Loucy (cell line): Measurements from ENCODE around the gene ARHGAP6.

Experiments
- H2AFZ ChIP-seq: fragments of 200-600 bp; sonication (generic); 2 replicates; pipeline ENCODE4 v1.6.0; 2016; ENCODE audit warnings: antibody characterized with exemption, mild to moderate bottlenecking, low read length, moderate library complexity
- H3F3A ChIP-seq: fragments of 200-600 bp; 2 replicates; pipeline ENCODE4 v1.6.0; 2016; ENCODE audit warnings: antibody characterized with exemption, low read depth, mild to moderate bottlenecking
- H3K27me3 ChIP-seq: fragments of 200-600 bp; sonication (generic); 2 replicates; pipeline ENCODE4 v1.6.1; 2014; ENCODE audit warnings: low read length, mild to moderate bottlenecking; ENCODE audit not compliant: insufficient read depth, poor library complexity, severe bottlenecking
- H3K36me3 ChIP-seq: fragments of 200-600 bp; sonication (generic); 2 replicates; pipeline ENCODE4 v1.6.1; 2016; ENCODE audit warnings: low read length; ENCODE audit not compliant: insufficient read depth
- H3K4me1 ChIP-seq: fragments of 200-600 bp; sonication (generic); 2 replicates; pipeline ENCODE4 v1.5.1; 2014; ENCODE audit warnings: low read length, mild to moderate bottlenecking; ENCODE audit not compliant: insufficient read depth, poor library complexity, severe bottlenecking
- H3K4me2 ChIP-seq: fragments of 200-600 bp; sonication (generic); 2 replicates; pipeline ENCODE4 v1.6.0; 2014; ENCODE audit warnings: antibody characterized with exemption, low read length, low read depth, mild to moderate bottlenecking; ENCODE audit not compliant: poor library complexity, severe bottlenecking
- H3K4me3 ChIP-seq: fragments of 200-600 bp; sonication (generic); 2 replicates; pipeline ENCODE4 v1.5.1; 2014; ENCODE audit warnings: low read length, mild to moderate bottlenecking, mixed read lengths; ENCODE audit not compliant: poor library complexity, severe bottlenecking
- H3K79me2 ChIP-seq: fragments of 200-600 bp; sonication (generic); 2 replicates; pipeline ENCODE4 v1.6.1; 2014; ENCODE audit warnings: low read length; ENCODE audit not compliant: insufficient read depth
- H3K9ac ChIP-seq: fragments of 200-600 bp; sonication (generic); 2 replicates; pipeline ENCODE4 v1.6.0; 2014; ENCODE audit warnings: mild to moderate bottlenecking, low read depth, low read length, moderate library complexity; ENCODE audit not compliant: poor library complexity, severe bottlenecking
- H3K9me2 ChIP-seq: fragments of 200-600 bp; sonication (generic); replicated peaks from 2 replicates; pipeline ENCODE4 v1.6.1; 2016; ENCODE audit warnings: low read depth, low read length, mixed read lengths
- H3K9me3 ChIP-seq: fragments of 200-600 bp; sonication (generic); 2 replicates; pipeline ENCODE4 v1.6.1; 2014; ENCODE audit warnings: mild to moderate bottlenecking, antibody characterized with exemption, low read length, low read depth; ENCODE audit not compliant: insufficient read depth
- H4K20me1 ChIP-seq: fragments of 200-600 bp; sonication (generic); 2 replicates; pipeline ENCODE4 v1.6.0; 2014; ENCODE audit warnings: antibody characterized with exemption, low read length, mild to moderate bottlenecking; ENCODE audit not compliant: insufficient read depth, poor library complexity, severe bottlenecking
- CTCF ChIP-seq: fragments of 200-600 bp; sonication (generic); conservative IDR thresholded peaks from 2 replicates; pipeline ENCODE4 v1.5.1; 2014; ENCODE audit warnings: mild to moderate bottlenecking, antibody characterized with exemption, low read length
- EZH2phosphoT487 ChIP-seq: fragments of 200-600 bp; IDR thresholded peaks from 2 replicates; pipeline ENCODE4 v1.6.1; 2018; ENCODE audit warnings: antibody characterized with exemption, mild to moderate bottlenecking, moderate library complexity, borderline replicate concordance

The ARHGAP6 gene

GRCh38 chrX:11532291-11533078 lies 133.2 kb downstream of the ARHGAP6 start:
- Histone ChIP-seq H3K9me3 (no peaks in the 10 kb centered on the region), H3K27me3 (no peaks in the 10 kb centered on the region)

GRCh38 chrX:11531226-11531625 lies 134.5 kb downstream of the ARHGAP6 start:
- no peak overlapping the region for H3K4me2 ChIP-seq
- no peaks in the 10 kb centered on the region for H3K9me3 ChIP-seq
- no peaks in the 10 kb centered on the region for H3K79me2 ChIP-seq
- no peaks in the 10 kb centered on the region for H4K20me1 ChIP-seq
- no peak overlapping the region for H3K9ac ChIP-seq
- H2AFZ ChIP-seq = no peak overlapping the region
- no peaks in the 10 kb centered on the region for H3F3A ChIP-seq
- no peaks in the 10 kb centered on the region for H3K9me2 ChIP-seq
- no peaks in the 10 kb centered on the region for H3K27me3 ChIP-seq
- no peaks in the 10 kb centered on the region for H3K4me1 ChIP-seq
- TF ChIP-seq EZH2phosphoT487 = no peak
- TF ChIP-seq CTCF = 0 out of 2 replicates have a peak, but pooled peaks have one; percentile 13
- no peak overlapping the region for H3K4me3 ChIP-seq
- H3K36me3 ChIP-seq = no peaks in the 10 kb centered on the region

More at GRCh38 chrX:11532291-11533078, 133.2 kb downstream of the ARHGAP6 start:
- H3K9me2 ChIP-seq = no peaks in the 10 kb centered on the region
- H3K4me2 ChIP-seq = peak overlapping the region; percentile 27
- H3K9ac ChIP-seq = no peak overlapping the region
- H3K4me3 ChIP-seq = peak overlapping the region; percentile 16
- H2AFZ ChIP-seq = peak overlapping the region; percentile 62
- no peak for TF ChIP-seq CTCF
- TF ChIP-seq EZH2phosphoT487 = no peak
- no peaks in the 10 kb centered on the region for H4K20me1 ChIP-seq
- H3K36me3 ChIP-seq = no peaks in the 10 kb centered on the region
- no peaks in the 10 kb centered on the region for H3K4me1 ChIP-seq
- H3F3A ChIP-seq = no peaks in the 10 kb centered on the region
- H3K79me2 ChIP-seq = no peaks in the 10 kb centered on the region

- Histone ChIP-seq H3K4me2 (no peak overlapping the region), H4K20me1 (no peaks in the 10 kb centered on the region), H2AFZ (no peak overlapping the region), H3K9ac (no peak overlapping the region), H3K9me2 (no peaks in the 10 kb centered on the region), H3F3A (no peaks in the 10 kb centered on the region), H3K4me1 (no peaks in the 10 kb centered on the region), H3K9me3 (no peaks in the 10 kb centered on the region), H3K27me3 (no peaks in the 10 kb centered on the region), H3K36me3 (no peaks in the 10 kb centered on the region), H3K4me3 (no peak overlapping the region), H3K79me2 (no peaks in the 10 kb centered on the region)
- TF ChIP-seq CTCF (no peak), EZH2phosphoT487 (no peak)
Measured at GRCh38 chrX:11530621-11531020, 135.1 kb downstream of the ARHGAP6 start.
